H9 (cell line): ENCODE data around the gene CACNA1A. TPM values are rescaled to one million over a fixed set of nuclear protein-coding genes. Genes with fewer than 3 reads are reported as not detected.
"Not testable (repeated sequence)": the region's sequence is repeated elsewhere in the genome, so short reads cannot be mapped to it uniquely, and the experiment has no call there.

Experiments used
- DNase-seq: peaks from one replicate; pipeline ENCODE4 v3.0.0-alpha.2; 2017
- H2AFZ ChIP-seq: one replicate; pipeline ENCODE4 v1.6.1; 2013; ENCODE audit warnings: mild to moderate bottlenecking, low read length, control low read depth, moderate library complexity
- H2AK5ac ChIP-seq: 2 replicates; pipeline ENCODE4 v1.6.1; 2013; ENCODE audit warnings: low read length, control low read depth, mixed read lengths; ENCODE audit not compliant: insufficient read length
- H2BK120ac ChIP-seq: one replicate; pipeline ENCODE4 v1.6.1; 2013; ENCODE audit warnings: low read depth, mild to moderate bottlenecking, low read length, control low read depth, inconsistent platforms; ENCODE audit not compliant: poor library complexity, severe bottlenecking
- H2BK12ac ChIP-seq: 2 replicates; pipeline ENCODE4 v1.6.1; 2013; ENCODE audit warnings: low read length, control low read depth, mixed read lengths, low read depth; ENCODE audit not compliant: insufficient read length
- H2BK15ac ChIP-seq: 2 replicates; pipeline ENCODE4 v1.6.1; 2013; ENCODE audit warnings: low read depth, low read length, control low read depth
- H2BK20ac ChIP-seq: one replicate; pipeline ENCODE4 v1.6.1; 2013; ENCODE audit warnings: low read depth, mild to moderate bottlenecking, low read length, control low read depth, inconsistent platforms; ENCODE audit not compliant: poor library complexity, severe bottlenecking
- H2BK5ac ChIP-seq: 2 replicates; pipeline ENCODE4 v1.6.1; 2013; ENCODE audit warnings: low read length, control low read depth, mixed read lengths; ENCODE audit not compliant: insufficient read length
- H3K14ac ChIP-seq: 2 replicates; pipeline ENCODE4 v1.6.1; 2013; ENCODE audit warnings: low read length, control low read depth; ENCODE audit not compliant: insufficient read depth
- H3K18ac ChIP-seq: 2 replicates; pipeline ENCODE4 v1.6.1; 2013; ENCODE audit warnings: low read depth, mild to moderate bottlenecking, mixed read lengths, low read length, control low read depth; ENCODE audit not compliant: insufficient read length
- H3K23ac ChIP-seq: 2 replicates; pipeline ENCODE4 v1.6.1; 2013; ENCODE audit warnings: low read length, control low read depth, mixed read lengths, low read depth; ENCODE audit not compliant: insufficient read length
- H3K23me2 ChIP-seq: 2 replicates; pipeline ENCODE4 v1.6.1; 2013; ENCODE audit warnings: low read depth, mild to moderate bottlenecking, mixed read lengths, low read length, control low read depth; ENCODE audit not compliant: insufficient read length, poor library complexity, severe bottlenecking
- H3K27ac ChIP-seq: 2 replicates; pipeline ENCODE4 v1.5.1; 2013; ENCODE audit warnings: low read length, control low read depth, mixed read lengths, low read depth; ENCODE audit not compliant: insufficient read length
- H3K27me3 ChIP-seq: 2 replicates; pipeline ENCODE4 v1.6.1; 2013; ENCODE audit warnings: low read length, control low read depth, inconsistent platforms; ENCODE audit not compliant: insufficient read depth
- H3K4ac ChIP-seq: 2 replicates; pipeline ENCODE4 v1.6.1; 2013; ENCODE audit warnings: low read depth, mild to moderate bottlenecking, control low read depth, inconsistent platforms, low read length, moderate library complexity
- H3K4me1 ChIP-seq: 2 replicates; pipeline ENCODE4 v1.6.1; 2013; ENCODE audit warnings: low read length, control low read depth, inconsistent platforms; ENCODE audit not compliant: insufficient read depth
- H3K4me2 ChIP-seq: 2 replicates; pipeline ENCODE4 v1.6.1; 2013; ENCODE audit warnings: low read length, control low read depth, mixed read lengths; ENCODE audit not compliant: insufficient read length, insufficient read depth
- H3K56ac ChIP-seq: 2 replicates; pipeline ENCODE4 v1.6.1; 2013; ENCODE audit warnings: low read depth, mild to moderate bottlenecking, mixed read lengths, low read length, control low read depth; ENCODE audit not compliant: insufficient read length
- H3K79me1 ChIP-seq: 2 replicates; pipeline ENCODE4 v1.6.1; 2013; ENCODE audit warnings: low read depth, mild to moderate bottlenecking, moderate library complexity, low read length, control low read depth, inconsistent platforms; ENCODE audit not compliant: insufficient read depth, poor library complexity, severe bottlenecking
- H3K79me2 ChIP-seq: 2 replicates; pipeline ENCODE4 v1.6.1; 2013; ENCODE audit warnings: low read length, control low read depth, inconsistent platforms; ENCODE audit not compliant: insufficient read depth
- H3K9ac ChIP-seq: 2 replicates; pipeline ENCODE4 v1.6.1; 2013; ENCODE audit warnings: low read length, control low read depth, mixed read lengths; ENCODE audit not compliant: insufficient read length; ENCODE audit errors: extremely low read depth
- H3K9me3 ChIP-seq: one replicate; pipeline ENCODE4 v1.6.1; 2013; ENCODE audit warnings: low read depth, low read length, inconsistent platforms; ENCODE audit not compliant: control insufficient read depth
- H3T11ph ChIP-seq: one replicate; pipeline ENCODE4 v1.6.1; 2013; ENCODE audit warnings: mild to moderate bottlenecking, low read length, control low read depth, inconsistent platforms
- H4K20me1 ChIP-seq: one replicate; pipeline ENCODE4 v1.6.1; 2013; ENCODE audit not compliant: control insufficient read depth, insufficient read length, insufficient read depth
- H4K5ac ChIP-seq: 2 replicates; pipeline ENCODE4 v1.6.1; 2013; ENCODE audit warnings: low read depth, mild to moderate bottlenecking, mixed read lengths, low read length, control low read depth; ENCODE audit not compliant: insufficient read length
- H4K8ac ChIP-seq: replicated peaks from 2 replicates; pipeline ENCODE4 v1.6.1; 2013; ENCODE audit warnings: low read length, control low read depth, mixed read lengths, low read depth; ENCODE audit not compliant: insufficient read length
- H4K91ac ChIP-seq: 2 replicates; pipeline ENCODE4 v1.6.1; 2013; ENCODE audit warnings: low read depth, mild to moderate bottlenecking, moderate library complexity, mixed read lengths, low read length, control low read depth; ENCODE audit not compliant: insufficient read length
- H3K27ac Mint-ChIP-seq, 3 experiments: 2 replicates in 2 of 3; 3 replicates in 1 of 3; pipeline ENCODE4 v1.8.0; 2020 to 2021; ENCODE audit warnings: mixed read lengths in 3 of 3, mild to moderate bottlenecking in 1 of 3, moderate library complexity in 1 of 3
- H3K27me3 Mint-ChIP-seq: 2 replicates; pipeline ENCODE4 v1.8.0; 2021; ENCODE audit warnings: low read depth, mild to moderate bottlenecking, moderate library complexity, mixed read lengths
- H3K36me3 Mint-ChIP-seq, 3 experiments: 2 replicates in 2 of 3; 3 replicates in 1 of 3; pipeline ENCODE4 v1.8.0; 2020 to 2021; ENCODE audit warnings: low read depth in 3 of 3, mixed read lengths in 3 of 3; ENCODE audit not compliant: insufficient read depth in 1 of 3
- H3K4me1 Mint-ChIP-seq, 2 experiments: 2 replicates each; pipeline ENCODE4 v1.8.0; 2020; ENCODE audit warnings: mixed read lengths in 2 of 2
- H3K4me3 Mint-ChIP-seq, 2 experiments: 2 replicates in 1 of 2; 3 replicates in 1 of 2; pipeline ENCODE4 v1.8.0; 2020 to 2021; ENCODE audit warnings: mild to moderate bottlenecking in 2 of 2, mixed read lengths in 2 of 2, moderate library complexity in 1 of 2
- H3K9me3 Mint-ChIP-seq, 2 experiments: 2 replicates in 1 of 2; 3 replicates in 1 of 2; pipeline ENCODE4 v1.8.0; 2020; ENCODE audit warnings: mild to moderate bottlenecking in 2 of 2, mixed read lengths in 2 of 2, moderate library complexity in 1 of 2
- WGBS: extraction: QIAGEN DNeasy Blood & Tissue Kit; methylation state at CpG from one replicate; pipeline ENCODE4 v1.1.7; 2013; ENCODE audit warnings: missing lambda C conversion rate, low lambda C conversion rate, mixed read lengths; ENCODE audit not compliant: insufficient read length; ENCODE audit errors: extremely low coverage; 5-methylcytosine and 5-hydroxymethylcytosine counted together
- total RNA-seq: library from RNA; stranded (reverse); gene quantifications from 2 replicates; pipeline ENCODE4 v1.2.1, GENCODE V29; 2021

The CACNA1A gene
- total RNA-seq, 1 experiment from 2014 or later: 8.0 TPM

GRCh38 chr19:13185763-13186657, 320.3 kb downstream of the CACNA1A start:
- not testable (repeated sequence) for H3K4me2 ChIP-seq, H4K20me1 ChIP-seq, H2BK120ac ChIP-seq, H3K79me1 ChIP-seq, H3K4me1 Mint-ChIP-seq, H3K36me3 Mint-ChIP-seq, DNase-seq, H3K4me1 ChIP-seq, H3K79me2 ChIP-seq, H4K91ac ChIP-seq, H2BK20ac ChIP-seq, H3K14ac ChIP-seq, H3K27ac ChIP-seq, H4K5ac ChIP-seq, H2AK5ac ChIP-seq, H3K4ac ChIP-seq, H3K23me2 ChIP-seq, H2BK5ac ChIP-seq, H3K9me3 ChIP-seq, H3T11ph ChIP-seq, H3K4me3 Mint-ChIP-seq, H3K9ac ChIP-seq, H3K23ac ChIP-seq, H2BK15ac ChIP-seq, H3K56ac ChIP-seq, H2BK12ac ChIP-seq, H2AFZ ChIP-seq, H3K27me3 Mint-ChIP-seq, H3K9me3 Mint-ChIP-seq, H4K8ac ChIP-seq, H3K27me3 ChIP-seq, H3K18ac ChIP-seq
- H3K27ac Mint-ChIP-seq: peak overlapping the region; percentile 32 to 86 (median 41); a peak in 5 of 7 replicates
- WGBS: no CpG with 5 or more reads among the region's 22 CpGs

GRCh38 chr19:13184926-13185325, 321.4 kb downstream of the CACNA1A start:
- not testable (repeated sequence) for H2AFZ ChIP-seq, H3K9me3 ChIP-seq, H2BK5ac ChIP-seq, H3K27ac Mint-ChIP-seq, H3K9me3 Mint-ChIP-seq, H3K56ac ChIP-seq, H3K4me2 ChIP-seq, H2BK15ac ChIP-seq, H3K9ac ChIP-seq, H3K27ac ChIP-seq, H3K23ac ChIP-seq, H4K91ac ChIP-seq, H2AK5ac ChIP-seq, H4K5ac ChIP-seq, H3K36me3 Mint-ChIP-seq, DNase-seq, H3T11ph ChIP-seq, H4K8ac ChIP-seq, H3K27me3 ChIP-seq, H2BK120ac ChIP-seq, H3K4me1 ChIP-seq, H3K18ac ChIP-seq, H3K79me2 ChIP-seq, H4K20me1 ChIP-seq, H3K79me1 ChIP-seq, H3K4ac ChIP-seq, H3K4me3 Mint-ChIP-seq, H3K27me3 Mint-ChIP-seq, H3K23me2 ChIP-seq, H2BK20ac ChIP-seq, H2BK12ac ChIP-seq, H3K4me1 Mint-ChIP-seq, H3K14ac ChIP-seq
- no CpG with 5 or more reads among the region's 23 CpGs for WGBS
